Neural progenitor cell (in vitro differentiated cells): ENCODE data around the gene TEP1. TPM values are rescaled to one million over a fixed set of nuclear protein-coding genes. Genes with fewer than 3 reads are reported as not detected.

Experiments used
- DNase-seq: peaks from one replicate; pipeline ENCODE4 v3.0.0-alpha.2; 2016; ENCODE audit warnings: low spot score
- H2AFZ ChIP-seq: fragments of 200-600 bp; sonication (generic); replicated peaks from 2 replicates; pipeline ENCODE4 v1.6.1; 2016; ENCODE audit warnings: antibody characterized with exemption
- H3F3A ChIP-seq: fragments of 200-600 bp; sonication (generic); 2 replicates; pipeline ENCODE4 v1.6.1; 2016; ENCODE audit warnings: antibody characterized with exemption, low read depth
- H3K27ac ChIP-seq: fragments of 200-600 bp; sonication (generic); 2 replicates; pipeline ENCODE4 v1.5.1; 2016; ENCODE audit warnings: mild to moderate bottlenecking
- H3K27me3 ChIP-seq: fragments of 200-600 bp; sonication (generic); 2 replicates; pipeline ENCODE4 v1.6.1; 2016; ENCODE audit warnings: mild to moderate bottlenecking, moderate library complexity
- H3K36me3 ChIP-seq: fragments of 200-600 bp; sonication (generic); 2 replicates; pipeline ENCODE4 v1.5.1; 2016
- H3K4me1 ChIP-seq: fragments of 200-600 bp; sonication (generic); 2 replicates; pipeline ENCODE4 v1.6.1; 2016; ENCODE audit warnings: mixed run types
- H3K4me2 ChIP-seq: fragments of 200-600 bp; sonication (generic); 2 replicates; pipeline ENCODE4 v1.6.1; 2016
- H3K4me3 ChIP-seq: fragments of 200-600 bp; sonication (generic); 2 replicates; pipeline ENCODE4 v1.5.1; 2016
- H3K79me2 ChIP-seq: fragments of 200-600 bp; sonication (generic); 2 replicates; pipeline ENCODE4 v1.6.1; 2016; ENCODE audit warnings: low read depth
- H3K9ac ChIP-seq: fragments of 200-600 bp; sonication (generic); 2 replicates; pipeline ENCODE4 v1.6.1; 2016
- H3K9me3 ChIP-seq: fragments of 200-600 bp; sonication (generic); 2 replicates; pipeline ENCODE4 v1.5.1; 2016; ENCODE audit warnings: low read depth
- H4K20me1 ChIP-seq: fragments of 200-600 bp; sonication (generic); 2 replicates; pipeline ENCODE4 v1.6.1; 2016; ENCODE audit warnings: low read depth
- H3K27ac Mint-ChIP-seq: 3 replicates; pipeline ENCODE4 v1.8.0; 2021; ENCODE audit warnings: mixed read lengths
- H3K27me3 Mint-ChIP-seq: 2 replicates; pipeline ENCODE4 v1.8.0; 2022; ENCODE audit warnings: low read depth, mild to moderate bottlenecking, inconsistent platforms, moderate library complexity, mixed read lengths; ENCODE audit not compliant: insufficient read depth
- H3K36me3 Mint-ChIP-seq: 3 replicates; pipeline ENCODE4 v1.8.0; 2021; ENCODE audit warnings: mixed read lengths
- H3K4me1 Mint-ChIP-seq: 3 replicates; pipeline ENCODE4 v1.8.0; 2021; ENCODE audit warnings: mixed read lengths
- H3K4me3 Mint-ChIP-seq: 3 replicates; pipeline ENCODE4 v1.8.0; 2021; ENCODE audit warnings: mild to moderate bottlenecking, moderate library complexity, mixed read lengths
- H3K9me3 Mint-ChIP-seq: 3 replicates; pipeline ENCODE4 v1.8.0; 2020; ENCODE audit warnings: mixed read lengths
- CTCF ChIP-seq: fragments of 200-600 bp; sonication (generic); IDR thresholded peaks from 2 replicates; pipeline ENCODE4 v1.5.1; 2017; ENCODE audit warnings: antibody characterized with exemption, mild to moderate bottlenecking
- EZH2 ChIP-seq: fragments of 200-600 bp; sonication (generic); IDR thresholded peaks from 2 replicates; pipeline ENCODE4 v1.6.1; 2017; ENCODE audit warnings: antibody characterized with exemption, mild to moderate bottlenecking, moderate library complexity
- EZH2phosphoT487 ChIP-seq: fragments of 200-600 bp; sonication (generic); IDR thresholded peaks from 2 replicates; pipeline ENCODE4 v1.6.1; 2017; ENCODE audit warnings: antibody characterized with exemption
- total RNA-seq: library from RNA; depleted of rRNA; stranded (reverse); fragments of >200 nt; gene quantifications from 2 replicates; pipeline ENCODE4 v1.2.3, GENCODE V29; 2015; ENCODE audit warnings: low replicate concordance

TEP1 gene
- total RNA-seq, 1 donor from 2014 or later: 19.8 TPM

- no peaks in the 10 kb centered on the region for H3K27me3 Mint-ChIP-seq
- H3K36me3 Mint-ChIP-seq: no peaks in the 10 kb centered on the region
- no peak overlapping the region for H3K27ac Mint-ChIP-seq
- H2AFZ ChIP-seq: no peak overlapping the region
- no peak overlapping the region for H3K4me2 ChIP-seq
- H3K9me3 Mint-ChIP-seq: no peaks in the 10 kb centered on the region
- no peak overlapping the region for H3K9ac ChIP-seq
- H3K27me3 ChIP-seq: no peaks in the 10 kb centered on the region
- no peak overlapping the region for H3K4me3 Mint-ChIP-seq
- DNase-seq: no peak
- H3F3A ChIP-seq: no peaks in the 10 kb centered on the region
- no peaks in the 10 kb centered on the region for H3K36me3 ChIP-seq
- H3K4me3 ChIP-seq: no peak overlapping the region
- TF ChIP-seq CTCF (no peak), EZH2phosphoT487 (no peak), EZH2 (no peak)
- H3K79me2 ChIP-seq: no peaks in the 10 kb centered on the region
- no peaks in the 10 kb centered on the region for H3K4me1 Mint-ChIP-seq
- H4K20me1 ChIP-seq: no peaks in the 10 kb centered on the region
- H3K4me1 ChIP-seq: no peaks in the 10 kb centered on the region
- H3K9me3 ChIP-seq: no peaks in the 10 kb centered on the region
- H3K27ac ChIP-seq: no peak overlapping the region
These were observed 8.0 kb upstream of the TEP1 start for GRCh38 chr14:20421267-20421666.

- Histone ChIP-seq H3K36me3 (no peaks in the 10 kb centered on the region), H3K9me3 (no peaks in the 10 kb centered on the region), H2AFZ (no peak overlapping the region), H4K20me1 (no peaks in the 10 kb centered on the region), H3K4me3 (no peak overlapping the region), H3K4me1 (no peaks in the 10 kb centered on the region), H3K9ac (no peak overlapping the region), H3K79me2 (no peaks in the 10 kb centered on the region), H3K27ac (no peak overlapping the region), H3K27me3 (no peaks in the 10 kb centered on the region), H3F3A (no peaks in the 10 kb centered on the region), H3K4me2 (no peak overlapping the region)
- Mint-ChIP-seq H3K4me1 (peaks cover 3% of the 10 kb centered on the region), H3K27ac (no peak overlapping the region), H3K36me3 (no peaks in the 10 kb centered on the region), H3K27me3 (no peaks in the 10 kb centered on the region), H3K9me3 (no peaks in the 10 kb centered on the region), H3K4me3 (no peak overlapping the region)
- DNase-seq: no peak
- no peak for TF ChIP-seq EZH2
- no peak for TF ChIP-seq CTCF
- TF ChIP-seq EZH2phosphoT487: no peak
These were observed 6.1 kb upstream of the TEP1 start for GRCh38 chr14:20419419-20419818.

GRCh38 chr14:20418501-20418909, 5.2 kb upstream of the TEP1 start:
- no peaks in the 10 kb centered on the region for H3K9me3 ChIP-seq
- H3K9ac ChIP-seq: no peak overlapping the region
- H2AFZ ChIP-seq: no peak overlapping the region
- H3K27ac Mint-ChIP-seq: no peak overlapping the region
- peaks cover 6% of the 10 kb centered on the region for H3K4me1 Mint-ChIP-seq
- no peak overlapping the region for H3K27ac ChIP-seq
- no peak overlapping the region for H3K4me3 ChIP-seq
- H3K36me3 ChIP-seq: no peaks in the 10 kb centered on the region
- H4K20me1 ChIP-seq: no peaks in the 10 kb centered on the region
- H3K4me3 Mint-ChIP-seq: no peak overlapping the region
- no peaks in the 10 kb centered on the region for H3K4me1 ChIP-seq
- no peaks in the 10 kb centered on the region for H3K9me3 Mint-ChIP-seq
- H3K27me3 Mint-ChIP-seq: no peaks in the 10 kb centered on the region
- H3K36me3 Mint-ChIP-seq: no peaks in the 10 kb centered on the region
- TF ChIP-seq EZH2: no peak
- no peak for TF ChIP-seq EZH2phosphoT487
- no peak for TF ChIP-seq CTCF
- H3F3A ChIP-seq: peaks cover 9% of the 10 kb centered on the region
- no peak overlapping the region for H3K4me2 ChIP-seq
- no peaks in the 10 kb centered on the region for H3K27me3 ChIP-seq
- no peaks in the 10 kb centered on the region for H3K79me2 ChIP-seq
- DNase-seq: no peak
